Breast epithelium (tissue), 3 donors: ENCODE data around the gene LYPD5.

ENCODE experiments used
- POLR2A ChIP-seq: fragments of 450-650 bp; IDR thresholded peaks from one replicate; pipeline ENCODE4 v1.6.1; 2016; ENCODE audit warnings: antibody characterized with exemption, mild to moderate bottlenecking, moderate library complexity
- POLR2AphosphoS5 ChIP-seq, 3 donors: sonication (generic); formaldehyde crosslinking; IDR thresholded peaks; one replicate each; pipeline ENCODE4 v1.6.1; 2017; ENCODE audit warnings: antibody characterized with exemption in 3 of 3
- TF ChIP-seq, protein P1 (sequence below), 3 donors: fragments of 450-650 bp; IDR thresholded peaks; one replicate each; pipeline ENCODE4 v1.5.1; 2016 to 2017; ENCODE audit warnings: antibody characterized with exemption in 3 of 3, mild to moderate bottlenecking in 3 of 3, moderate library complexity in 3 of 3

DNA sequence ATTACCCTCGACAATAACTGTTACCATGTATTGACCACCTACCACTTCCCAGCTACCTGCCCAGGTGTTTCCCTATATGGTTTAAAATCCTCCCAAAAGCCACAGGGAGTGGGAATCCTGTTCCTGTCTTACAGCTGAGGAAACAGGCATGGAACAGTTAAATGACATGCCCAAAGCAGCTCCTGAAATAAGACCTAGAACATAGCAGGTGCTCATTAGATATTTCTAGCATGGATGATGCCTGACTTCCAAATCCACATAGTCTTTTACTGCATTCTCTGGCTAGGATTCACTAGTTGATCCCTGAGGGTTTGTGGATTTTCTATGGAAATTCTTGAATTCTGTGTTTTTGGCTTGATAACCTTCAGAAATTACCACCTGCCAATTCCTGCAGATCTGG, 34.4 kb downstream of the LYPD5 start:
- TF ChIP-seq, protein P1, sequence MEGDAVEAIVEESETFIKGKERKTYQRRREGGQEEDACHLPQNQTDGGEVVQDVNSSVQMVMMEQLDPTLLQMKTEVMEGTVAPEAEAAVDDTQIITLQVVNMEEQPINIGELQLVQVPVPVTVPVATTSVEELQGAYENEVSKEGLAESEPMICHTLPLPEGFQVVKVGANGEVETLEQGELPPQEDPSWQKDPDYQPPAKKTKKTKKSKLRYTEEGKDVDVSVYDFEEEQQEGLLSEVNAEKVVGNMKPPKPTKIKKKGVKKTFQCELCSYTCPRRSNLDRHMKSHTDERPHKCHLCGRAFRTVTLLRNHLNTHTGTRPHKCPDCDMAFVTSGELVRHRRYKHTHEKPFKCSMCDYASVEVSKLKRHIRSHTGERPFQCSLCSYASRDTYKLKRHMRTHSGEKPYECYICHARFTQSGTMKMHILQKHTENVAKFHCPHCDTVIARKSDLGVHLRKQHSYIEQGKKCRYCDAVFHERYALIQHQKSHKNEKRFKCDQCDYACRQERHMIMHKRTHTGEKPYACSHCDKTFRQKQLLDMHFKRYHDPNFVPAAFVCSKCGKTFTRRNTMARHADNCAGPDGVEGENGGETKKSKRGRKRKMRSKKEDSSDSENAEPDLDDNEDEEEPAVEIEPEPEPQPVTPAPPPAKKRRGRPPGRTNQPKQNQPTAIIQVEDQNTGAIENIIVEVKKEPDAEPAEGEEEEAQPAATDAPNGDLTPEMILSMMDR (IDR thresholded peaks at IDR 0.05) = no peak
- no peak for TF ChIP-seq POLR2AphosphoS5 (IDR thresholded peaks at IDR 0.05)
- no peak for TF ChIP-seq POLR2A
